AG04450 (cell line): ENCODE results near the gene SHISA6. TPM values are rescaled to one million over a fixed set of nuclear protein-coding genes. Genes with fewer than 3 reads are reported as not detected.

Source experiments
- CTCF ChIA-PET: fragments of 300-600, 350-600 bp; formaldehyde crosslinking; extraction: SDS; loops from one replicate; lab custom pipeline; 2022; ENCODE audit warnings: antibody characterized with exemption, inconsistent platforms; lab: Charles Lee
- POLR2A ChIA-PET: fragments of 350-600 bp; formaldehyde crosslinking; extraction: SDS; loops from one replicate; lab custom pipeline; 2021; ENCODE audit warnings: antibody characterized with exemption, inconsistent platforms; lab: Yijun Ruan, JAX
- DNase-seq: peaks from one replicate; pipeline ENCODE4 v3.0.0-alpha.2; 2011; ENCODE audit warnings: low read depth, low spot score
- H3K27ac ChIP-seq: one replicate; pipeline ENCODE4 v1.5.1; 2012; ENCODE audit warnings: low read depth, low read length, control low read depth
- H3K27me3 ChIP-seq: one replicate; pipeline ENCODE4 v1.6.0; 2012; ENCODE audit warnings: low read length; ENCODE audit not compliant: control insufficient read depth, insufficient read depth
- H3K4me3 ChIP-seq: 2 replicates; pipeline ENCODE4 v1.5.1; 2011; ENCODE audit warnings: mild to moderate bottlenecking, low read depth, low read length, control low read depth
- H3K9me3 ChIP-seq: 2 replicates; pipeline ENCODE4 v1.5.1; 2012; ENCODE audit warnings: low read length; ENCODE audit not compliant: control insufficient read depth, insufficient read depth
- CTCF ChIP-seq: IDR thresholded peaks from 2 replicates; pipeline ENCODE4 v1.5.1; 2011; ENCODE audit warnings: low read depth, low read length, control low read depth, inconsistent platforms
- polyA plus RNA-seq: library from polyadenylated mRNA; depleted of rRNA; stranded (reverse); fragments of >200 nt; gene quantifications from 2 replicates; pipeline ENCODE4 v1.2.3, GENCODE V29; 2011

Gene SHISA6
- polyA plus RNA-seq, 1 experiment: not detected

GRCh38 chr17:11279776-11280344 lies 38.8 kb downstream of the SHISA6 start:
- CTCF ChIA-PET: no interaction called here
- Histone ChIP-seq H3K27ac (no peak overlapping the region), H3K9me3 (peaks cover 28% of the 10 kb centered on the region), H3K27me3 (no peaks in the 10 kb centered on the region), H3K4me3 (no peak overlapping the region)
- POLR2A ChIA-PET: no interaction called here
- DNase-seq: no peak
- no peak for TF ChIP-seq CTCF

- Histone ChIP-seq H3K9me3 (peaks cover 36% of the 10 kb centered on the region), H3K27me3 (no peaks in the 10 kb centered on the region), H3K4me3 (no peak overlapping the region), H3K27ac (no peak overlapping the region)
- POLR2A ChIA-PET: no interaction called here
- DNase-seq: no peak
- no peak for TF ChIP-seq CTCF
- CTCF ChIA-PET: no interaction called here
Observed at GRCh38 chr17:11282586-11282985, 41.6 kb downstream of the SHISA6 start.

- Histone ChIP-seq H3K27me3 (no peaks in the 10 kb centered on the region), H3K9me3 (peaks cover 24% of the 10 kb centered on the region), H3K27ac (no peak overlapping the region), H3K4me3 (no peak overlapping the region)
- TF ChIP-seq CTCF: no peak
- ChIA-PET POLR2A (no interaction called here), CTCF (no interaction called here)
- DNase-seq: no peak
Observed at GRCh38 chr17:11284811-11285210, 43.8 kb downstream of the SHISA6 start.

GRCh38 chr17:11285946-11286345 lies 44.9 kb downstream of the SHISA6 start:
- no peak for TF ChIP-seq CTCF
- peaks cover 22% of the 10 kb centered on the region for H3K9me3 ChIP-seq
- no peak overlapping the region for H3K27ac ChIP-seq
- no peak for DNase-seq
- POLR2A ChIA-PET: no interaction called here
- H3K27me3 ChIP-seq: no peaks in the 10 kb centered on the region
- H3K4me3 ChIP-seq: no peak overlapping the region
- CTCF ChIA-PET: no interaction called here

- DNase-seq: no peak
- Histone ChIP-seq H3K4me3 (no peak overlapping the region), H3K27me3 (no peaks in the 10 kb centered on the region), H3K9me3 (peaks cover 28% of the 10 kb centered on the region), H3K27ac (no peak overlapping the region)
- ChIA-PET POLR2A (no interaction called here), CTCF (no interaction called here)
- no peak for TF ChIP-seq CTCF
Observed at GRCh38 chr17:11287791-11288190, 46.8 kb downstream of the SHISA6 start.
